Islet precursor cell (in vitro differentiated cells): Measurements from ENCODE around the gene RABL6.
"Not testable (repeated sequence)": the region's sequence is repeated elsewhere in the genome, so short reads cannot be mapped to it uniquely, and the experiment has no call there.

Experiments used
- DNase-seq: peaks from one replicate; pipeline ENCODE4 v3.0.0-alpha.2; 2018

The RABL6 gene

GRCh38 chr9:136796775-136797347, 10.9 kb upstream of the RABL6 start:
- DNase-seq, result peak; percentile 89

- no peak for DNase-seq
Observed at GRCh38 chr9:136798708-136799078, 9.1 kb upstream of the RABL6 start.

GRCh38 chr9:136799079-136799853, 8.5 kb upstream of the RABL6 start:
- peak; percentile 64 for DNase-seq

GRCh38 chr9:136799854-136800657, 7.7 kb upstream of the RABL6 start:
- DNase-seq, result peak; percentile 98

- no peak for DNase-seq
Observed at GRCh38 chr9:136802321-136802720, 5.4 kb upstream of the RABL6 start.

DNA sequence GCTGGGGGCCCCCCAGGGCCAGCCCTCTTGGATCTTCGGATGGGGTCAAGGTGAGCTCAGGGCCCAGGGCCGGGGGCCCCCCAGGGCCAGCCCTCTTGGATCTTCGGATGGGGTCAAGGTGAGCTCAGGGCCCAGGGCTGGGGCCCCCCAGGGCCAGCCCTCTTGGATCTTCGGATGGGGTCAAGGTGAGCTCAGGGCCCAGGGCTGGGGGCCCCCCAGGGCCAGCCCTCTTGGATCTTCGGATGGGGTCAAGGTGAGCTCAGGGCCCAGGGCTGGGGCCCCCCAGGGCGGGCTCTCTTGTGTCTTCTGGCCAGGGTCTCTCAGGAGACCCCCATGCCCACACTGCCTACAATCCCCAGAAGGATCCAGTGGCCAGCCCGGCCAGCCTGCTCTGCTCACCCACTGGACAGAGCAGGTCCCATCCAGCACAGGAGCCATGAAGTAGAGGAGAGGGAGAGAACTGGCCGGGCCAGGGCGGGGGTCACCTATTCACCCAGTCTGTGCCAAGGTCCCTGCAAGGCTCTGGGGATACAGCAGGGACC, 4.7 kb upstream of the RABL6 start:
- not testable (repeated sequence) for DNase-seq

DNA sequence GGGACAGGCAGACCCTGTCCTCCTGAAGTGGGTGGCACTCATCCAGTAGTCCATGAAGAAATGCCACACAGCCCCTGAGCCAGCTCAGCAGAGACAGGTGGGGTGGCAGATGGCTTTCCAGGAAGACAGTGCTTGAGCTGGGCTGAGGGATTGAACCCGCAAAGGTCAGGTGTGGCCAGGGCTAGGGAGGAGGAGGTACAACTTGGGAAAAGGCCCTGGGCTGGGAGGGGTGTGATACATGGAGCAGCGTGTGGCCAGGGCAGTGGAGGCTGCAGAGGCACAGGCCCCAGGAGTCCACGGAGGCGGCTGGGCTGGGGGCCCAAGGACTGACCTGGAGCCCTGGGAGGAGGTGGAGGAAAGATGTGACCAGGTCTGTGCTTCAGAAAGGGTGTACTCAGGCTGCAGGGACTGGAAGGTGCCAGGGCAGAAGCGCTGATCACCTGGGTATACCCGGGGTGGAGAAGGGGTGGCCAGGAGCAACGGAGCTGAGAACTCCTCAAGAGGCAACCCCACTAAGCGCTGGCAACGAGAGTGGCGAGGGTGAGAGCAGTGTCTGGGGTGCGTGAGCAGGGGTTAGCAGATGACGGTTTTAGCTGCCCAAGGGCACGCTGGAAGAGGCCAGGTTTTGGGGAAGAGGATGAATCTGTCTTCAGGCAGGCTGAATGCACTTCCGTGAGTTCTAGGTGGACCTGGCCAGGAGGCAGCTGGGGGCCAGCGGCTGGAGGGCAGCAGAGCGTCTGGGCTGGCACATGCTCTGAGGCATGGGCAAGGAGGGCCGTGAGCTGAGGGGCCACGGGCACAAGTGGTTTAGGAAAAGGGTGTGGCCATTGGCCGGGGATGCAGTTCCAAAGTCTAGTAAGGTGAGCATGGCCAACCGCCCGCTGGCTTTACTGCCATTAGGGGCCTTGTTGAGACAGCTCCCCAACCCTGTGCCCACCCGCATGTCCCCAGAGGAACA, 3.9 kb upstream of the RABL6 start:
- DNase-seq, result no peak

GRCh38 chr9:136804509-136805206, 3.1 kb upstream of the RABL6 start:
- no peak for DNase-seq

- DNase-seq, result no peak
Observed at GRCh38 chr9:136805207-136805740, 2.5 kb upstream of the RABL6 start.

DNA sequence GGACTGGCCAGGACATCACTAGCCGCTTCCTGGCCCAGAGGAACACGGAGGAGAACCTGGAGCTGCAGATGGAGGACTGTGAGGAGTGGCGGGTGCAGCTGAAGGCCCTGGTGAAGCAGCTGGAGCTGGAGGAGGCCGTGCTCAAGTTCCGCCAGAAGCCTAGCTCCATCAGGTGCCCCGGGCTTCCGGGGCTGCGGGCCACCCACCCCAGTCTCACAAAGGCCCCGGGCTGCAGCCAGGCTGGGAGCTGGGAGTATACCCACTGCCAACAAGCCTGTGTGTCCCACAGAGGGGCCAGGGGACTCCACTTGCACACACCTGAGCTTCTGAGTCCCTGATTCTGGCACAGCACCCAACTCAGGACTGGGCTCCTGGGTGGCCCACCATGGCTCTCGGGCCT, 1.7 kb upstream of the RABL6 start:
- DNase-seq, result no peak

- no peak for DNase-seq
Observed at GRCh38 chr9:136806631-136807201, 1.0 kb upstream of the RABL6 start.

DNA sequence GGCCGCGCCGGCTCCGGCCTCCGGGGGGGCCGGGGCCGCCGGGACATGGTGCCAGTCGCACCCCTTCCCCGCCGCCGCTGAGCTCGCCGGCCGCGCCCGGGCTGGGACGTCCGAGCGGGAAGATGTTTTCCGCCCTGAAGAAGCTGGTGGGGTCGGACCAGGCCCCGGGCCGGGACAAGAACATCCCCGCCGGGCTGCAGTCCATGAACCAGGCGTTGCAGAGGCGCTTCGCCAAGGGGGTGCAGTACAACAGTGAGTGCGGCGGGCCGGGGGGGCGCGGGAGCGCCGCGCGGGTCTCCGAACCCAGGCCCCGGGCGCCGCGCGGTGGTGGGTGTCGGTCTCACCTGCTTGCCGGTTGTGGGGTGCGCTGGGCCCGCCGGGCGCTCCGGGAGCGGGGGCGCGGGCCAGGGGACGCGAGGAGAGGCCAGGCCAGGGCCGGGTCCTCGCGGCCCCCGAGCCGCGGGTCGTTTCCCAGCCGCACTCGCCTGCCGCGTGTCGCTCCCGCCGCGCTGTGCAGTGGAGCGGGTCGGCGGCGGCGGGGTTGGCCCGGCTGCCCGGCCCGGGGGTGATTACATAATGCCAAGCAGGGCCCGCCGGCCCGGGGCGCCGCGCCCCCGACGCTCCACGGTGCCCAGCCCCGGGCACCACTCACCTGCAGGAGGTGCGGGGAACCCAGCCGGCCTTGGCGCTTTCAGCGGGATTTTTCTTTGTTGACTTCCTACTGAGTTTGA, 492 bp downstream of the RABL6 start:
- DNase-seq, result no peak

DNA sequence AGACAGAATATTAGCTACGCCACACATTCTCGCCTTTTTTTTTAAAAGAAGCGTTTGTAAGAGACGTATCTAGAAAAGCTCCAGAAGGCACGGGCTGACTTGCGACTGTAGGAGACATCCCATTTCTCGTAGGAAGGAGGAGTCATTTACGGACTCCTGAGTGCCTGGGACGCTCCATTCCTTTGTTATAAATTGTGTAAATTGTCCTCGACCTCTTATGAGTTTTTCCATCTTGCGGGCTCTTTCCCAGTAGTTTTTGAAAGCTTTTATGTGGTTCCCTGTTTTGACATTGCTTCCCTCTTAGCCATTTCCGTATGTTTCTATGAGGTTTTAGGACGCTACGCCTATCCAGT, 1.0 kb downstream of the RABL6 start:
- no peak for DNase-seq

GRCh38 chr9:136814725-136815421, 7.1 kb downstream of the RABL6 start:
- DNase-seq, result no peak

GRCh38 chr9:136815422-136815782, 7.7 kb downstream of the RABL6 start:
- no peak for DNase-seq

GRCh38 chr9:136820971-136821825, 13.4 kb downstream of the RABL6 start:
- peak; percentile 73 for DNase-seq

- DNase-seq, result no peak
Observed at GRCh38 chr9:136821826-136822544, 14.2 kb downstream of the RABL6 start.
